ENCODE data around the gene NHS.

The NHS gene

GRCh38 chrX:17440836-17441235, 65.8 kb downstream of the NHS start:
- Histone ChIP-seq H3K79me1 (replicated peaks; ENCODE audit: low read length, poor library complexity, severe bottlenecking) (peaks cover 6% of the 10 kb centered on the region), H3K27me3 (ENCODE audit: control insufficient read depth in 1 of 2, insufficient read depth in 1 of 2, low read length in 2 of 2) (peaks cover 0 to 9% of the 10 kb centered on the region in 2 experiments), H3K27ac (ENCODE audit: low read length, poor library complexity, severe bottlenecking) (no peak overlapping the region), H3K18ac (ENCODE audit: low read depth in 1 of 2, low read length in 2 of 2) (no peak overlapping the region), H3K14ac (ENCODE audit: low read length in 2 of 2) (no peak overlapping the region), H4K8ac (ENCODE audit: low read length) (no peak overlapping the region), H3K4me1 (ENCODE audit: control insufficient read depth, insufficient read depth, low read depth, low read length) (peaks cover 8% of the 10 kb centered on the region), H3K36me3 (ENCODE audit: control insufficient read depth in 1 of 2, insufficient read depth in 2 of 2, low read depth in 1 of 2, low read length in 2 of 2) (peaks cover 0 to 6% of the 10 kb centered on the region in 2 experiments), H3K9me3 (ENCODE audit: control insufficient read depth, low read length) (no peaks in the 10 kb centered on the region), H3K9ac (ENCODE audit: low read length) (no peak overlapping the region), H2BK15ac (ENCODE audit: low read depth, poor library complexity, severe bottlenecking) (no peak overlapping the region), H3K4ac (ENCODE audit: low read depth in 1 of 2, low read length in 2 of 2) (no peak overlapping the region), H2BK5ac (ENCODE audit: low read depth, low read length, poor library complexity, severe bottlenecking) (no peak overlapping the region), H4K91ac (ENCODE audit: low read length) (no peak overlapping the region), H3K4me3 (ENCODE audit: insufficient read depth in 1 of 2, low read depth in 1 of 2, low read length in 2 of 2) (no peak overlapping the region), H2BK120ac (ENCODE audit: low read depth, low read length) (no peak overlapping the region), H2AK5ac (ENCODE audit: low read length, severe bottlenecking) (no peak overlapping the region), H3K23ac (ENCODE audit: low read length in 2 of 2) (no peak overlapping the region), H2AFZ (ENCODE audit: low read depth, low read length) (no peak overlapping the region), H3K4me2 (ENCODE audit: low read length, poor library complexity, severe bottlenecking) (no peak overlapping the region), H2BK12ac (ENCODE audit: low read length in 2 of 2) (no peak overlapping the region)
- WGBS, result no CpG with 5 or more reads among the region's 3 CpGs
- no peak for DNase-seq

GRCh38 chrX:17441965-17442364, 67.0 kb downstream of the NHS start:
- Histone ChIP-seq H3K27me3 (ENCODE audit: control insufficient read depth in 1 of 2, insufficient read depth in 1 of 2, low read length in 2 of 2) (peaks cover 0 to 6% of the 10 kb centered on the region in 2 experiments), H3K4me2 (ENCODE audit: low read length, poor library complexity, severe bottlenecking) (no peak overlapping the region), H2BK12ac (ENCODE audit: low read length in 2 of 2) (no peak overlapping the region), H3K14ac (ENCODE audit: low read length in 2 of 2) (no peak overlapping the region), H2BK15ac (ENCODE audit: low read depth, poor library complexity, severe bottlenecking) (no peak overlapping the region), H2BK120ac (ENCODE audit: low read depth, low read length) (no peak overlapping the region), H3K79me1 (replicated peaks; ENCODE audit: low read length, poor library complexity, severe bottlenecking) (peaks cover 4% of the 10 kb centered on the region), H2BK5ac (ENCODE audit: low read depth, low read length, poor library complexity, severe bottlenecking) (no peak overlapping the region), H3K23ac (ENCODE audit: low read length in 2 of 2) (no peak overlapping the region), H3K4me1 (ENCODE audit: control insufficient read depth, insufficient read depth, low read depth, low read length) (peaks cover 8% of the 10 kb centered on the region), H3K18ac (ENCODE audit: low read depth in 1 of 2, low read length in 2 of 2) (no peak overlapping the region), H4K91ac (ENCODE audit: low read length) (no peak overlapping the region), H3K4ac (ENCODE audit: low read depth in 1 of 2, low read length in 2 of 2) (no peak overlapping the region), H3K9ac (ENCODE audit: low read length) (no peak overlapping the region), H3K9me3 (ENCODE audit: control insufficient read depth, low read length) (no peaks in the 10 kb centered on the region), H3K27ac (ENCODE audit: low read length, poor library complexity, severe bottlenecking) (no peak overlapping the region), H3K4me3 (ENCODE audit: insufficient read depth in 1 of 2, low read depth in 1 of 2, low read length in 2 of 2) (no peak overlapping the region), H3K36me3 (ENCODE audit: control insufficient read depth in 1 of 2, insufficient read depth in 2 of 2, low read depth in 1 of 2, low read length in 2 of 2) (peaks cover 0 to 5% of the 10 kb centered on the region in 2 experiments), H2AFZ (ENCODE audit: low read depth, low read length) (no peak overlapping the region), H2AK5ac (ENCODE audit: low read length, severe bottlenecking) (no peak overlapping the region), H4K8ac (ENCODE audit: low read length) (no peak overlapping the region)
- peak; percentile 1 for DNase-seq

- H3K4ac ChIP-seq (ENCODE audit: low read depth in 1 of 2, low read length in 2 of 2), result no peak overlapping the region
- no peak overlapping the region for H2BK15ac ChIP-seq (ENCODE audit: low read depth, poor library complexity, severe bottlenecking)
- H2AFZ ChIP-seq (ENCODE audit: low read depth, low read length), result no peak overlapping the region
- H3K27ac ChIP-seq (ENCODE audit: low read length, poor library complexity, severe bottlenecking), result no peak overlapping the region
- no peak overlapping the region for H4K91ac ChIP-seq (ENCODE audit: low read length)
- no peak overlapping the region for H3K4me3 ChIP-seq (ENCODE audit: insufficient read depth in 1 of 2, low read depth in 1 of 2, low read length in 2 of 2)
- H3K18ac ChIP-seq (ENCODE audit: low read depth in 1 of 2, low read length in 2 of 2), result no peak overlapping the region
- no peaks in the 10 kb centered on the region for H3K36me3 ChIP-seq (ENCODE audit: control insufficient read depth in 1 of 2, insufficient read depth in 2 of 2, low read depth in 1 of 2, low read length in 2 of 2)
- H3K9me3 ChIP-seq (ENCODE audit: control insufficient read depth, low read length), result no peaks in the 10 kb centered on the region
- no peak overlapping the region for H2BK5ac ChIP-seq (ENCODE audit: low read depth, low read length, poor library complexity, severe bottlenecking)
- peaks cover 8% of the 10 kb centered on the region for H3K4me1 ChIP-seq (ENCODE audit: control insufficient read depth, insufficient read depth, low read depth, low read length)
- no peak for DNase-seq
- no peak overlapping the region for H3K4me2 ChIP-seq (ENCODE audit: low read length, poor library complexity, severe bottlenecking)
- H4K8ac ChIP-seq (ENCODE audit: low read length), result no peak overlapping the region
- no peak overlapping the region for H2BK120ac ChIP-seq (ENCODE audit: low read depth, low read length)
- H3K14ac ChIP-seq (ENCODE audit: low read length in 2 of 2), result no peak overlapping the region
- H3K23ac ChIP-seq (ENCODE audit: low read length in 2 of 2), result no peak overlapping the region
- H3K27me3 ChIP-seq (ENCODE audit: control insufficient read depth in 1 of 2, insufficient read depth in 1 of 2, low read length in 2 of 2), result no peaks in the 10 kb centered on the region
- no peak overlapping the region for H2BK12ac ChIP-seq (ENCODE audit: low read length in 2 of 2)
- no peak overlapping the region for H2AK5ac ChIP-seq (ENCODE audit: low read length, severe bottlenecking)
- peaks cover 2% of the 10 kb centered on the region for H3K79me1 ChIP-seq (replicated peaks; ENCODE audit: low read length, poor library complexity, severe bottlenecking)
- no peak overlapping the region for H3K9ac ChIP-seq (ENCODE audit: low read length)
- 75% methylated on average over 3 of the region's 3 CpGs for WGBS
These were observed 67.9 kb downstream of the NHS start for GRCh38 chrX:17442898-17443297.

- Histone ChIP-seq H3K4me1 (ENCODE audit: control insufficient read depth, insufficient read depth, low read depth, low read length) (peaks cover 5% of the 10 kb centered on the region), H3K36me3 (ENCODE audit: control insufficient read depth in 1 of 2, insufficient read depth in 2 of 2, low read depth in 1 of 2, low read length in 2 of 2) (no peaks in the 10 kb centered on the region), H3K4ac (ENCODE audit: low read depth in 1 of 2, low read length in 2 of 2) (no peak overlapping the region), H2BK5ac (ENCODE audit: low read depth, low read length, poor library complexity, severe bottlenecking) (no peak overlapping the region), H3K14ac (ENCODE audit: low read length in 2 of 2) (no peak overlapping the region), H2AK5ac (ENCODE audit: low read length, severe bottlenecking) (no peak overlapping the region), H3K79me1 (replicated peaks; ENCODE audit: low read length, poor library complexity, severe bottlenecking) (peaks cover 2% of the 10 kb centered on the region), H3K4me3 (ENCODE audit: insufficient read depth in 1 of 2, low read depth in 1 of 2, low read length in 2 of 2) (no peak overlapping the region), H3K18ac (ENCODE audit: low read depth in 1 of 2, low read length in 2 of 2) (no peak overlapping the region), H2AFZ (ENCODE audit: low read depth, low read length) (no peak overlapping the region), H3K27me3 (ENCODE audit: control insufficient read depth in 1 of 2, insufficient read depth in 1 of 2, low read length in 2 of 2) (no peaks in the 10 kb centered on the region), H2BK12ac (ENCODE audit: low read length in 2 of 2) (no peak overlapping the region), H2BK15ac (ENCODE audit: low read depth, poor library complexity, severe bottlenecking) (no peak overlapping the region), H3K9ac (ENCODE audit: low read length) (no peak overlapping the region), H3K27ac (ENCODE audit: low read length, poor library complexity, severe bottlenecking) (no peak overlapping the region), H3K4me2 (ENCODE audit: low read length, poor library complexity, severe bottlenecking) (no peak overlapping the region), H2BK120ac (ENCODE audit: low read depth, low read length) (no peak overlapping the region), H3K23ac (ENCODE audit: low read length in 2 of 2) (no peak overlapping the region), H3K9me3 (ENCODE audit: control insufficient read depth, low read length) (no peaks in the 10 kb centered on the region), H4K91ac (ENCODE audit: low read length) (no peak overlapping the region), H4K8ac (ENCODE audit: low read length) (no peak overlapping the region)
- no CpG with 5 or more reads among the region's 4 CpGs for WGBS
- no peak for DNase-seq
These were observed 68.6 kb downstream of the NHS start for GRCh38 chrX:17443556-17443955.

Data from mesenchymal stem cell (in vitro differentiated cells and primary cell).